Heart left ventricle (tissue), 16 donors: ENCODE measurements around the gene CLEC2L. TPM values are rescaled to one million over a fixed set of nuclear protein-coding genes. Genes with fewer than 3 reads are reported as not detected.

Experiments
- ATAC-seq, 4 donors: fragments of 200-7000 bp; cut with Tn5 transposase; one replicate each; pipeline ENCODE4 v1.9.1; 2020 to 2022; ENCODE audit warnings: moderate library complexity in 4 of 4, mild to moderate bottlenecking in 3 of 4, moderate number of reproducible peaks in 1 of 4
- DNase-seq, 5 donors: peaks; one replicate each; pipeline ENCODE4 v3.0.0-alpha.2; 2020
- H3K27ac ChIP-seq, 12 donors: fragments of 200-600 bp; sonication (generic) in 4 of 12; one replicate each; pipeline versions ENCODE4 v1.5.0 to v1.8.0; 2016 to 2022; ENCODE audit warnings: mild to moderate bottlenecking in 2 of 12
- H3K27me3 ChIP-seq, 9 donors: fragments of 200-600 bp; sonication (generic) in 2 of 9; one replicate each; pipeline versions ENCODE4 v1.5.1 to v1.8.0; 2016 to 2022; ENCODE audit warnings: mild to moderate bottlenecking in 3 of 9
- H3K36me3 ChIP-seq, 9 donors: fragments of 200-600 bp; sonication (generic) in 2 of 9; one replicate each; pipeline versions ENCODE4 v1.5.0 to v1.8.0; 2018 to 2022; ENCODE audit warnings: mild to moderate bottlenecking in 2 of 9
- H3K4me1 ChIP-seq, 12 donors: fragments of 200-600 bp; sonication (generic) in 4 of 12; one replicate each; pipeline versions ENCODE4 v1.5.0 to v1.8.0; 2016 to 2022; ENCODE audit warnings: mild to moderate bottlenecking in 3 of 12
- H3K4me3 ChIP-seq, 12 donors: fragments of 200-600 bp; sonication (generic) in 4 of 12; one replicate each; pipeline versions ENCODE4 v1.5.0 to v1.8.0; 2017 to 2022; ENCODE audit warnings: mild to moderate bottlenecking in 9 of 12, moderate library complexity in 4 of 12
- H3K9me3 ChIP-seq, 12 donors: fragments of 200-600 bp; sonication (generic) in 4 of 12; one replicate each; pipeline versions ENCODE4 v1.5.0 to v1.8.0; 2016 to 2022; ENCODE audit warnings: mild to moderate bottlenecking in 1 of 12
- CTCF ChIP-seq, 12 donors: fragments of 200-600 bp; sonication (generic) in 4 of 12; IDR thresholded peaks; one replicate each; pipeline versions ENCODE4 v1.5.0 to v1.8.0; 2018 to 2022; ENCODE audit warnings: antibody characterized with exemption in 12 of 12, mild to moderate bottlenecking in 5 of 12
- POLR2A ChIP-seq, 2 donors: fragments of 450-650 bp; IDR thresholded peaks; one replicate each; pipeline ENCODE4 v1.6.1; 2017; ENCODE audit warnings: antibody characterized with exemption in 2 of 2, mild to moderate bottlenecking in 2 of 2, moderate library complexity in 2 of 2
- WGBS, 4 donors: extraction: QIAGEN DNeasy Blood & Tissue Kit in 2 of 4; methylation state at CpG; one replicate each; pipeline versions ENCODE4 v1.1.5 to v1.1.7; 2013 to 2018; 5-methylcytosine and 5-hydroxymethylcytosine counted together
- intact Hi-C, 10 donors: fragments of 100-400 bp; cut with DNase I; formaldehyde crosslinking; loops; one replicate each; pipeline versions ENCODE4 v1.11.1 to v1.14.2; 2022
- polyA plus RNA-seq, 2 donors: library from polyadenylated mRNA; stranded (reverse); fragments of 200-250 nt; gene quantifications; one replicate each; pipeline ENCODE4 v1.2.3, GENCODE V29; 2013
- total RNA-seq, 9 donors: library from RNA; depleted of rRNA in 2 of 9; stranded (reverse); fragments of >200 nt in 2 of 9; fragmentation: NEBNext Ultra II Directional in 3 of 9; extraction: Animal tissue kit (Norgen Biotek cat#: 25700) in 3 of 9; gene quantifications; one replicate each; pipeline versions ENCODE4 v1.1.0 to v1.2.4, GENCODE V29; 2016 to 2023
- donor health status: ischemic (EF 13 %, LVEDD 7.1; RV severe dilation, severe dysfunction).
- donor health status: healthy with polysubstance abuse.
- donor health status: DM: no; HTN: yes; CAD: no.
- donor health status: DM: no; HTN: no; CAD: no.
- donor health status: ischemic (EF 25% LVEDD 6.9; RV normal size, moderate dysfunction).
- donor health status: ischemic (EF 25% LVEDD 5.7; RV mildly dilated, moderate dysfunction).
- donor health status: healthy.
- donor health status: DM: yes; HTN: yes; CAD: no.
- donor health status: ischemic (EF 35%, LVEDD 5.7; RV mildly dilated, moderate dysfunction).
- donor health status: nonischemic (EF 11% LVEDD 7.7; RV severe dilation, severe dysfunction).
- donor health status: DM: yes; HTN: yes; CAD: no.
- donor health status: PGD.
- donor health status: ischemic (EF 29% LVEDD 5.4; RV normal size, mild dysfunction).
- donor health status: nonischemic (EF 23%, LVEDD 6.1; RV moderate dilation, normal function).

Gene CLEC2L
- total and polyA plus RNA-seq, 11 donors: 0.18 to 0.36 TPM; not detected in 9

- Histone ChIP-seq H3K4me1 (peaks cover 0 to 20% (median 0%) of the 10 kb centered on the region in 12 donors), H3K27ac (no peak overlapping the region), H3K4me3 (no peak overlapping the region), H3K27me3 (peaks cover 0 to 8% (median 0%) of the 10 kb centered on the region in 9 donors), H3K36me3 (no peaks in the 10 kb centered on the region), H3K9me3 (peaks cover 0 to 18% (median 12%) of the 10 kb centered on the region in 12 donors)
- intact Hi-C loops: loop anchor here in 4 of 10 donors (5.0 to 10.0 kb wide), 2 partner anchors 109 to 507 kb away; no protein-coding TSS in a partner anchor
- TF ChIP-seq CTCF (IDR thresholded peaks at IDR 0.05) (no peak), POLR2A (IDR thresholded peaks at IDR 0.05) (no peak)
- WGBS, 4 donors: 81 to 97% (median 87%) methylated on average over 6 to 8 of the region's 8 CpGs
- ATAC-seq (no peak), DNase-seq (no peak)
Observed at GRCh38 chr7:139495580-139496125, 27.8 kb upstream of the CLEC2L start.

GRCh38 chr7:139496528-139496927, 27.0 kb upstream of the CLEC2L start:
- H3K9me3 ChIP-seq: peaks cover 0 to 17% (median 12%) of the 10 kb centered on the region in 12 donors
- no peak overlapping the region for H3K4me3 ChIP-seq
- intact Hi-C loops: loop anchor here in 4 of 10 donors (5.0 to 10.0 kb wide), 2 partner anchors 108 to 506 kb away; no protein-coding TSS in a partner anchor
- no peak for ATAC-seq
- H3K4me1 ChIP-seq: peaks cover 0 to 20% (median 0%) of the 10 kb centered on the region in 12 donors
- DNase-seq: no peak
- 88 to 92% (median 90%) methylated on average over 10 of the region's 10 CpGs for WGBS, 4 donors
- peaks cover 0 to 8% (median 0%) of the 10 kb centered on the region in 9 donors for H3K27me3 ChIP-seq
- H3K36me3 ChIP-seq: no peaks in the 10 kb centered on the region
- no peak for TF ChIP-seq POLR2A (IDR thresholded peaks at IDR 0.05)
- no peak for TF ChIP-seq CTCF (IDR thresholded peaks at IDR 0.05)
- H3K27ac ChIP-seq: no peak overlapping the region

- Histone ChIP-seq H3K36me3 (no peaks in the 10 kb centered on the region), H3K4me1 (peaks cover 0 to 9% (median 0%) of the 10 kb centered on the region in 12 donors), H3K9me3 (no peaks in the 10 kb centered on the region), H3K4me3 (no peak overlapping the region), H3K27ac (no peak overlapping the region), H3K27me3 (peaks cover 0 to 8% (median 0%) of the 10 kb centered on the region in 9 donors)
- intact Hi-C loops: loop anchor here in 8 of 10 donors (1.0 to 10.0 kb wide), 8 partner anchors 62 to 502 kb away; no protein-coding TSS in a partner anchor
- no peak for TF ChIP-seq CTCF (IDR thresholded peaks at IDR 0.05)
- TF ChIP-seq POLR2A (IDR thresholded peaks at IDR 0.05): no peak
- WGBS, 4 donors: 94 to 98% (median 97%) methylated on average over 7 of the region's 7 CpGs
- DNase-seq: no peak
- ATAC-seq: no peak
Observed at GRCh38 chr7:139500770-139501138, 22.7 kb upstream of the CLEC2L start.

- Histone ChIP-seq H3K36me3 (no peaks in the 10 kb centered on the region), H3K4me1 (peaks cover 0 to 8% (median 0%) of the 10 kb centered on the region in 12 donors), H3K4me3 (no peak overlapping the region), H3K27me3 (peaks cover 0 to 8% (median 0%) of the 10 kb centered on the region in 9 donors), H3K27ac (no peak overlapping the region), H3K9me3 (no peaks in the 10 kb centered on the region)
- TF ChIP-seq POLR2A (IDR thresholded peaks at IDR 0.05) (no peak), CTCF (IDR thresholded peaks at IDR 0.05) (no peak)
- DNase-seq (no peak), ATAC-seq (no peak)
- WGBS, 4 donors: 88 to 92% (median 90%) methylated on average over 22 of the region's 22 CpGs
- intact Hi-C loops: loop anchor here in 8 of 10 donors (5.0 to 10.0 kb wide), 5 partner anchors 60 to 500 kb away; no protein-coding TSS in a partner anchor
Observed at GRCh38 chr7:139502226-139502625, 21.3 kb upstream of the CLEC2L start.
